Measurements from ENCODE around the gene GALNT17.

The GALNT17 gene

GRCh38 chr7:71286336-71286735, 154.4 kb downstream of the GALNT17 start:
- H3K79me2 ChIP-seq (ENCODE audit: insufficient read depth, low read length) = no peaks in the 10 kb centered on the region
- H3K9ac ChIP-seq (ENCODE audit: low read depth, low read length) = no peak overlapping the region
- H3K27me3 ChIP-seq (ENCODE audit: insufficient read depth, low read length, poor library complexity) = no peaks in the 10 kb centered on the region
- H3K4me1 ChIP-seq (ENCODE audit: insufficient read depth, low read length) = no peaks in the 10 kb centered on the region
- TF ChIP-seq CTCF (IDR thresholded peaks at IDR 0.05; ENCODE audit: borderline replicate concordance, extremely low read depth, low read length, poor library complexity, severe bottlenecking) (no peak), EZH2 (IDR thresholded peaks at IDR 0.05; ENCODE audit: borderline replicate concordance, low read depth, low read length, severe bottlenecking) (no peak)
- H2AFZ ChIP-seq (ENCODE audit: low read depth, low read length) = no peak overlapping the region
- H3K27ac ChIP-seq (ENCODE audit: low read length) = no peak overlapping the region
- H4K20me1 ChIP-seq (ENCODE audit: insufficient read depth, low read length) = no peaks in the 10 kb centered on the region
- H3K4me3 ChIP-seq (ENCODE audit: low read depth in 1 of 2, low read length in 2 of 2) = no peak overlapping the region
- H3K9me3 ChIP-seq (ENCODE audit: insufficient read depth, low read length, severe bottlenecking) = no peaks in the 10 kb centered on the region
- no peak for DNase-seq
- no peak for ATAC-seq (ENCODE audit: insufficient read depth, low read depth)
- H3K4me2 ChIP-seq (ENCODE audit: insufficient read depth, low read length) = no peak overlapping the region
- no peaks in the 10 kb centered on the region for H3K36me3 ChIP-seq (ENCODE audit: insufficient read depth, low read length)

- no peak for TF ChIP-seq EZH2 (IDR thresholded peaks at IDR 0.05; ENCODE audit: borderline replicate concordance, low read depth, low read length, severe bottlenecking)
- TF ChIP-seq CTCF (IDR thresholded peaks at IDR 0.05; ENCODE audit: borderline replicate concordance, extremely low read depth, low read length, poor library complexity, severe bottlenecking) = no peak
Measured at GRCh38 chr7:71286924-71287323, 155.0 kb downstream of the GALNT17 start.

GRCh38 chr7:71290452-71290851, 158.5 kb downstream of the GALNT17 start:
- no peaks in the 10 kb centered on the region for H4K20me1 ChIP-seq (ENCODE audit: insufficient read depth, low read length)
- no peak overlapping the region for H3K27ac ChIP-seq (ENCODE audit: low read length)
- H2AFZ ChIP-seq (ENCODE audit: low read depth, low read length) = no peak overlapping the region
- no peak overlapping the region for H3K4me3 ChIP-seq (ENCODE audit: low read depth in 1 of 2, low read length in 2 of 2)
- H3K9me3 ChIP-seq (ENCODE audit: insufficient read depth, low read length, severe bottlenecking) = no peaks in the 10 kb centered on the region
- H3K79me2 ChIP-seq (ENCODE audit: insufficient read depth, low read length) = no peaks in the 10 kb centered on the region
- H3K9ac ChIP-seq (ENCODE audit: low read depth, low read length) = no peak overlapping the region
- H3K4me1 ChIP-seq (ENCODE audit: insufficient read depth, low read length) = no peaks in the 10 kb centered on the region
- DNase-seq = no peak
- no peak for ATAC-seq (ENCODE audit: insufficient read depth, low read depth)
- H3K27me3 ChIP-seq (ENCODE audit: insufficient read depth, low read length, poor library complexity) = no peaks in the 10 kb centered on the region
- H3K36me3 ChIP-seq (ENCODE audit: insufficient read depth, low read length) = no peaks in the 10 kb centered on the region
- no peak for TF ChIP-seq EZH2 (IDR thresholded peaks at IDR 0.05; ENCODE audit: borderline replicate concordance, low read depth, low read length, severe bottlenecking)
- no peak for TF ChIP-seq CTCF (IDR thresholded peaks at IDR 0.05; ENCODE audit: borderline replicate concordance, extremely low read depth, low read length, poor library complexity, severe bottlenecking)
- no peak overlapping the region for H3K4me2 ChIP-seq (ENCODE audit: insufficient read depth, low read length)

More at GRCh38 chr7:71286924-71287323, 155.0 kb downstream of the GALNT17 start:
- no peaks in the 10 kb centered on the region for H3K79me2 ChIP-seq (ENCODE audit: insufficient read depth, low read length)
- no peak overlapping the region for H3K9ac ChIP-seq (ENCODE audit: low read depth, low read length)
- H3K27me3 ChIP-seq (ENCODE audit: insufficient read depth, low read length, poor library complexity) = no peaks in the 10 kb centered on the region
- H3K36me3 ChIP-seq (ENCODE audit: insufficient read depth, low read length) = no peaks in the 10 kb centered on the region
- no peaks in the 10 kb centered on the region for H3K4me1 ChIP-seq (ENCODE audit: insufficient read depth, low read length)
- no peak overlapping the region for H3K27ac ChIP-seq (ENCODE audit: low read length)
- ATAC-seq (ENCODE audit: insufficient read depth, low read depth) (no peak), DNase-seq (no peak)
- H2AFZ ChIP-seq (ENCODE audit: low read depth, low read length) = no peak overlapping the region
- H3K9me3 ChIP-seq (ENCODE audit: insufficient read depth, low read length, severe bottlenecking) = no peaks in the 10 kb centered on the region
- no peak overlapping the region for H3K4me3 ChIP-seq (ENCODE audit: low read depth in 1 of 2, low read length in 2 of 2)
- H3K4me2 ChIP-seq (ENCODE audit: insufficient read depth, low read length) = no peak overlapping the region
- no peaks in the 10 kb centered on the region for H4K20me1 ChIP-seq (ENCODE audit: insufficient read depth, low read length)

- TF ChIP-seq EZH2 (IDR thresholded peaks at IDR 0.05; ENCODE audit: borderline replicate concordance, low read depth, low read length, severe bottlenecking) = no peak
- TF ChIP-seq CTCF (IDR thresholded peaks at IDR 0.05; ENCODE audit: borderline replicate concordance, extremely low read depth, low read length, poor library complexity, severe bottlenecking) = no peak
- ATAC-seq (ENCODE audit: insufficient read depth, low read depth) = no peak
Measured at GRCh38 chr7:71298378-71298777, 166.4 kb downstream of the GALNT17 start.

More at GRCh38 chr7:71298378-71298777, 166.4 kb downstream of the GALNT17 start:
- Histone ChIP-seq H3K9me3 (ENCODE audit: insufficient read depth, low read length, severe bottlenecking) (no peaks in the 10 kb centered on the region), H3K79me2 (ENCODE audit: insufficient read depth, low read length) (no peaks in the 10 kb centered on the region), H3K4me1 (ENCODE audit: insufficient read depth, low read length) (no peaks in the 10 kb centered on the region), H3K4me2 (ENCODE audit: insufficient read depth, low read length) (no peak overlapping the region), H3K9ac (ENCODE audit: low read depth, low read length) (no peak overlapping the region), H2AFZ (ENCODE audit: low read depth, low read length) (no peak overlapping the region), H3K27ac (ENCODE audit: low read length) (no peak overlapping the region), H3K27me3 (ENCODE audit: insufficient read depth, low read length, poor library complexity) (no peaks in the 10 kb centered on the region), H3K4me3 (ENCODE audit: low read depth in 1 of 2, low read length in 2 of 2) (no peak overlapping the region), H3K36me3 (ENCODE audit: insufficient read depth, low read length) (no peaks in the 10 kb centered on the region), H4K20me1 (ENCODE audit: insufficient read depth, low read length) (no peaks in the 10 kb centered on the region)
- DNase-seq = no peak

Measured in DND-41 (cell line).